HEK293 (cell line): ENCODE results near the gene ARHGEF2.

Source experiments
- CTCF ChIA-PET: fragments of 350-600 bp; formaldehyde crosslinking; extraction: SDS; loops from one replicate; lab custom pipeline; 2021; ENCODE audit warnings: antibody characterized with exemption; lab: Yijun Ruan, JAX
- POLR2A ChIA-PET: fragments of 300-600 bp; formaldehyde crosslinking; extraction: SDS; loops from one replicate; lab custom pipeline; 2020; ENCODE audit warnings: antibody characterized with exemption, inconsistent platforms; lab: Yijun Ruan, JAX
- H3K27ac ChIP-seq: fragments of 200-500 bp; sonication (Bioruptor generic); 2 replicates; pipeline ENCODE4 v1.5.1; 2014; ENCODE audit warnings: low read depth, low read length, control low read depth, inconsistent platforms; ENCODE audit errors: extremely low read depth
- H3K36me3 ChIP-seq, 2 experiments: fragments of 200-500 bp in 1 of 2; sonication (Bioruptor generic) in 1 of 2; 1 replicate in 1 of 2; 2 replicates in 1 of 2; pipeline ENCODE4 v1.5.1; 2014 to 2017; ENCODE audit warnings: inconsistent platforms in 2 of 2, low read length in 2 of 2; ENCODE audit not compliant: control insufficient read depth in 2 of 2, insufficient read depth in 1 of 2
- H3K4me1 ChIP-seq: fragments of 200-500 bp; sonication (Bioruptor generic); 2 replicates; pipeline ENCODE4 v1.5.1; 2014; ENCODE audit warnings: mild to moderate bottlenecking, low read length, inconsistent platforms; ENCODE audit not compliant: control insufficient read depth, insufficient read depth
- H3K4me3 ChIP-seq: 2 replicates; pipeline ENCODE4 v1.5.1; 2011; ENCODE audit warnings: low read depth, mild to moderate bottlenecking, control low read depth, low read length, moderate library complexity
- H3K9me3 ChIP-seq: fragments of 200-500 bp; sonication (Bioruptor generic); 2 replicates; pipeline ENCODE4 v1.5.1; 2014; ENCODE audit warnings: low read depth, low read length, inconsistent platforms; ENCODE audit not compliant: control insufficient read depth, insufficient read depth
- EGR2 ChIP-seq: fragments of 450-650 bp; formaldehyde crosslinking; IDR thresholded peaks from 2 replicates; pipeline ENCODE4 v1.5.1; 2016; ENCODE audit warnings: low read depth, missing biosample characterization, missing genetic modification characterization
- KLF1 ChIP-seq: fragments of 450-650 bp; formaldehyde crosslinking; IDR thresholded peaks from 2 replicates; pipeline ENCODE4 v1.5.1; 2016; ENCODE audit warnings: missing biosample characterization, missing genetic modification characterization
- OSR2 ChIP-seq: fragments of 450-650 bp; formaldehyde crosslinking; IDR thresholded peaks from 2 replicates; pipeline ENCODE4 v1.5.1; 2016; ENCODE audit warnings: missing biosample characterization, missing genetic modification characterization
- PATZ1 ChIP-seq: fragments of 450-650 bp; formaldehyde crosslinking; IDR thresholded peaks from 2 replicates; pipeline ENCODE4 v1.5.1; 2016; ENCODE audit warnings: missing biosample characterization, missing genetic modification characterization
- PBX3 ChIP-seq: sonication (generic); formaldehyde crosslinking; IDR thresholded peaks from 2 replicates; pipeline ENCODE4 v1.8.1; 2022; ENCODE audit warnings: mild to moderate bottlenecking, moderate library complexity, missing genetic modification reagents
- SETDB1 ChIP-seq: IDR thresholded peaks from one replicate; pipeline ENCODE4 v1.6.1; 2017; ENCODE audit warnings: mild to moderate bottlenecking, low read length, moderate library complexity, mixed read lengths; ENCODE audit not compliant: insufficient read length
- TRIM28 ChIP-seq: IDR thresholded peaks from 2 replicates; pipeline ENCODE4 v1.6.1; 2011; ENCODE audit warnings: low read length, control low read depth, borderline replicate concordance
- YY1 ChIP-seq: fragments of 450-650 bp; formaldehyde crosslinking; IDR thresholded peaks from 2 replicates; pipeline ENCODE4 v1.5.1; 2018; ENCODE audit warnings: missing biosample characterization, missing genetic modification characterization
- YY2 ChIP-seq: fragments of 450-650 bp; formaldehyde crosslinking; IDR thresholded peaks from 2 replicates; pipeline ENCODE4 v1.5.1; 2016; ENCODE audit warnings: missing biosample characterization, missing genetic modification characterization
- ZFP37 ChIP-seq: fragments of 450-650 bp; formaldehyde crosslinking; IDR thresholded peaks from 2 replicates; pipeline ENCODE4 v1.5.1; 2016; ENCODE audit warnings: missing biosample characterization, missing genetic modification characterization
- ZFP69B ChIP-seq: fragments of 450-650 bp; formaldehyde crosslinking; IDR thresholded peaks from 2 replicates; pipeline ENCODE4 v1.5.1; 2016; ENCODE audit warnings: missing biosample characterization, missing genetic modification characterization
- ZNF184 ChIP-seq: fragments of 450-650 bp; IDR thresholded peaks from 2 replicates; pipeline ENCODE4 v1.5.1; 2018; ENCODE audit warnings: missing biosample characterization, mild to moderate bottlenecking, missing genetic modification characterization
- ZNF324 ChIP-seq: fragments of 450-650 bp; formaldehyde crosslinking; IDR thresholded peaks from 2 replicates; pipeline ENCODE4 v1.5.1; 2016; ENCODE audit warnings: missing biosample characterization, missing genetic modification characterization
- ZNF335 ChIP-seq: fragments of 450-650 bp; formaldehyde crosslinking; conservative IDR thresholded peaks from 2 replicates; pipeline ENCODE4 v1.5.1; 2016; ENCODE audit warnings: missing biosample characterization, missing genetic modification characterization
- ZNF37A ChIP-seq: fragments of 450-650 bp; IDR thresholded peaks from 2 replicates; pipeline ENCODE4 v1.5.1; 2018; ENCODE audit warnings: missing biosample characterization, missing genetic modification characterization
- ZNF449 ChIP-seq: fragments of 450-650 bp; formaldehyde crosslinking; IDR thresholded peaks from 2 replicates; pipeline ENCODE4 v1.5.1; 2017; ENCODE audit warnings: missing biosample characterization, mild to moderate bottlenecking, missing genetic modification characterization, moderate library complexity
- ZNF549 ChIP-seq: fragments of 450-650 bp; IDR thresholded peaks from 2 replicates; pipeline ENCODE4 v1.5.1; 2018; ENCODE audit warnings: missing biosample characterization, missing genetic modification characterization, mild to moderate bottlenecking, inconsistent platforms, moderate library complexity
- ZNF571 ChIP-seq: fragments of 450-650 bp; formaldehyde crosslinking; IDR thresholded peaks from 2 replicates; pipeline ENCODE4 v1.5.0; 2017; ENCODE audit warnings: missing biosample characterization, missing genetic modification characterization
- ZNF610 ChIP-seq: fragments of 450-650 bp; formaldehyde crosslinking; IDR thresholded peaks from 2 replicates; pipeline ENCODE4 v1.5.1; 2016; ENCODE audit warnings: missing biosample characterization, missing genetic modification characterization, borderline replicate concordance
- ZNF670 ChIP-seq: fragments of 450-650 bp; formaldehyde crosslinking; IDR thresholded peaks from 2 replicates; pipeline ENCODE4 v1.5.1; 2016; ENCODE audit warnings: missing biosample characterization, missing genetic modification characterization, low read depth
- ZNF692 ChIP-seq: fragments of 450-650 bp; formaldehyde crosslinking; IDR thresholded peaks from 2 replicates; pipeline ENCODE4 v1.5.1; 2016; ENCODE audit warnings: missing biosample characterization, missing genetic modification characterization
- ZNF776 ChIP-seq: fragments of 450-650 bp; formaldehyde crosslinking; IDR thresholded peaks from 2 replicates; pipeline ENCODE4 v1.5.0; 2017; ENCODE audit warnings: missing biosample characterization, missing genetic modification characterization, borderline replicate concordance
- ZSCAN16 ChIP-seq: fragments of 450-650 bp; formaldehyde crosslinking; IDR thresholded peaks from 2 replicates; pipeline ENCODE4 v1.5.1; 2016; ENCODE audit warnings: missing biosample characterization, missing genetic modification characterization
- ZSCAN18 ChIP-seq: fragments of 450-650 bp; formaldehyde crosslinking; IDR thresholded peaks from 2 replicates; pipeline ENCODE4 v1.5.1; 2016; ENCODE audit warnings: missing biosample characterization, missing genetic modification characterization
- ZXDB ChIP-seq: fragments of 450-650 bp; formaldehyde crosslinking; IDR thresholded peaks from 2 replicates; pipeline ENCODE4 v1.5.1; 2016; ENCODE audit warnings: missing biosample characterization, missing genetic modification characterization

ARHGEF2 gene

GRCh38 chr1:155933591-155934096, 44.7 kb downstream of the ARHGEF2 start (continued):
- TF ChIP-seq PBX3 (no peak), ZNF776 (tag by site-specific recombination) (no peak), ZNF37A (tag by site-specific recombination) (no peak), ZNF335 (tag by site-specific recombination) (no peak), ZFP69B (tag by site-specific recombination) (no peak), ZNF449 (tag by site-specific recombination) (0 out of 2 replicates have a peak, but pooled peaks have one; percentile 30), EGR2 (tag by site-specific recombination) (no peak), TRIM28 (no peak), ZFP37 (tag by site-specific recombination) (peak; percentile 64; the same call in 1 of the 2 replicates), YY1 (tag by site-specific recombination) (no peak)

GRCh38 chr1:155932487-155932886, 45.9 kb downstream of the ARHGEF2 start:
- H3K36me3 ChIP-seq = peaks cover 49 to 64% of the 10 kb centered on the region in 2 experiments
- H3K4me3 ChIP-seq = peak overlapping the region; percentile 94; the same call in 1 of the 2 replicates
- TF ChIP-seq OSR2 (tag by site-specific recombination) = no peak
- TF ChIP-seq ZSCAN16 (tag by site-specific recombination) = no peak
- no peak for TF ChIP-seq ZNF776 (tag by site-specific recombination)
- TF ChIP-seq PATZ1 (tag by site-specific recombination) = no peak
- no peak for TF ChIP-seq KLF1 (tag by site-specific recombination)
- TF ChIP-seq ZNF549 (tag by site-specific recombination) = no peak
- TF ChIP-seq ZNF670 (tag by site-specific recombination) = no peak
- TF ChIP-seq SETDB1 = no peak
- TF ChIP-seq ZSCAN18 (tag by site-specific recombination) = no peak
- 0 out of 2 replicates have a peak, but pooled peaks have one; percentile 10 for TF ChIP-seq ZXDB (tag by site-specific recombination)
- TF ChIP-seq ZNF571 (tag by site-specific recombination) = no peak
- TF ChIP-seq ZNF184 (tag by site-specific recombination) = 0 out of 2 replicates have a peak, but pooled peaks have one; percentile 5
- TF ChIP-seq ZNF692 (tag by site-specific recombination) = no peak
- TF ChIP-seq ZNF610 (tag by site-specific recombination) = no peak
- TF ChIP-seq ZFP37 (tag by site-specific recombination) = no peak
- TF ChIP-seq ZNF324 = no peak
- no peak for TF ChIP-seq YY2 (tag by site-specific recombination)
- no peak overlapping the region for H3K27ac ChIP-seq
- CTCF ChIA-PET = interaction anchor here (0.6 to 1.6 kb wide), 9 partner anchors 10 to 723 kb away, joined by 3 to 7 read pairs (median 3); no protein-coding TSS in a partner anchor
- POLR2A ChIA-PET = interaction anchor here (0.5 to 3.4 kb wide), 6 partner anchors 8 to 44 kb away, joined by 4 to 21 read pairs (median 6); partner anchors contain the start of gene RXFP4
- no peaks in the 10 kb centered on the region; the same call in none of the 2 replicates for H3K4me1 ChIP-seq
- no peaks in the 10 kb centered on the region for H3K9me3 ChIP-seq
